RPMI8226 (cell line): ENCODE measurements around the gene NFKBIZ.
"Not testable (repeated sequence)": the region's sequence is repeated elsewhere in the genome, so short reads cannot be mapped to it uniquely, and the experiment has no call there.

Experiments used
- DNase-seq: peaks from one replicate; pipeline ENCODE4 v3.0.0-alpha.2; 2015

The NFKBIZ gene

GRCh38 chr3:101851850-101852714 lies 2.8 kb downstream of the NFKBIZ start:
- DNase-seq, result no peak

GRCh38 chr3:101852983-101853840 lies 3.9 kb downstream of the NFKBIZ start:
- no peak for DNase-seq

- DNase-seq, result no peak
These were observed 4.7 kb downstream of the NFKBIZ start for GRCh38 chr3:101853982-101854381.

GRCh38 chr3:101854608-101855304 lies 5.4 kb downstream of the NFKBIZ start:
- DNase-seq, result no peak

DNA sequence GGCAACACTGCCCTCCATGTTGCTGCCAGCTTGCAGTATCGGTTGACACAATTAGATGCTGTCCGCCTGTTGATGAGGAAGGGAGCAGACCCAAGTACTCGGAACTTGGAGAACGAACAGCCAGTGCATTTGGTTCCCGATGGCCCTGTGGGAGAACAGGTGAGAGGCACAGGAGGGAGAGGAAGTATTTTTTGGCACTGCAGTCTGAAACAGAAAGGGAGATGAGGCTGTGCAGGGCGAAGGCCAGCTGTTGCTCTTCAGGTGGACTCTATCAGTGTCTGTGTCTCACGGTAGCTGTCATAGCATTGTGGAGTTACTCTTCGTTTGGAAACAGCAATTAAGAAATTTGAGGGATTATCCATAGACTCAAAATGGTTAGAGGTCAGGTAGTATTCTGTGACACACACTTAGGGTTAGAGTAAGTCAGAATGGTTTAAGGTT lies 8.0 kb downstream of the NFKBIZ start:
- DNase-seq, result no peak

DNA sequence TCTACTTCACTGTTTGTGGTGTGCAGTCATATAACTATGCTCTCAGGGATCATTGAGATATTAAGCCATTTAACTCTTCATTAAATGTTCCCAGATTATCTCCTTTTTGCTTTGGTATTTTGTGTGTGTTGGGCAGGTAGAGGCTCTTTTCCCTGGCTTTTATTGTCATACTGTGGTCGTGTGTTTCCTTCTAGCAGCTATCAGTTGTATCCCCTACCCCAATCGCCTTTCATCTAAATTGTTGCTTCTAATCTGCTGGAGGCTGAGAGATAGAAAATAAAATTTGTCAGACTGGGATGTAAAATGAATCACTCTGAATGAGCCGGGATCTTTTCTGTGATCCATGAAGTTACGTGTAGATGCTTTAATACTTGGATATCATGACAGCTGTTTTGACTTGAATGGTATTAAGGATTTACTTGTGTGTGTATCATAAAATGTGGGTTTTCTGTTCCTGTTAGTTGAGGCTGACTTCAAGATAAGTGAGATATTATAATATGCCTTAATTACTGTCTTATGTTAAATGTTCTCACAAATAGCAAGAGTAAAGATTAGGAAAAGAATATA lies 9.2 kb downstream of the NFKBIZ start:
- no peak for DNase-seq

- DNase-seq, result no peak
These were observed 10.7 kb downstream of the NFKBIZ start for GRCh38 chr3:101859882-101860448.

GRCh38 chr3:101861212-101861788 lies 12.0 kb downstream of the NFKBIZ start:
- DNase-seq, result no peak

- DNase-seq, result no peak
These were observed 12.6 kb downstream of the NFKBIZ start for GRCh38 chr3:101861789-101862415.

DNA sequence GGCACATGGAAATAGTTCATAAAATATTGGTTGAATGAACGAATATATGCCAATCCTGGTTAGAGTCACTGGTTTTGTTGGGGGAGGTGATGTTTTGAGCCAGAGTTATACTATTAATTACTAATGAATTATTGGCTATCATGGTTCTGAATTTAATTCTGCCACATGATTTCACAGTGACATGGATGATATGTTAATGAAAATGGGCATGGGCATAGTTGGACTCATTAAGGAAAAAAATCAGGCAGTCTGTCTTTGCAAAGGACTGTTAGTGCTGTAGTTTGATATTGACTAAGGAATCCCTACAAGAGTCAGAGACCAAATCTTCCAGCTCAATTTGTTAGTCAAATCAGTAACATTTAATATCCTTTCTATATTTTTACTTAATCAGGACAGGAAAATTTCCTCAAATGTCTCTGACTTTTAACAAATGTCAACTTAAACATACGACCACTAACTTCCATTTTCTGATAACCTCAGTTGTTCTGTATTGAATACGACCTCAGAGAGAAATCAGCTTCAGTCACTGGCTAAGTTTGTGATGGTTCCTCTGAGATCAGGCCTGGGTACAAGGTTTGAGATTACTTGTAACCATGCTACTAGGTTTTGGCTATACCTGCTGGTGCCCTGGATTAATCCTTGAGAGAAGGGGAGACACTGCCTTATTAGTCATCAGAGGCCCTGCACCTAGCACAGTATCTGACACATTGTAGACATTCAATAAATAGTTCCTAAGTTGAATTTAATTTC lies 13.3 kb downstream of the NFKBIZ start:
- DNase-seq, result no peak

GRCh38 chr3:101864926-101865325 lies 15.6 kb downstream of the NFKBIZ start:
- not testable (repeated sequence) for DNase-seq

DNA sequence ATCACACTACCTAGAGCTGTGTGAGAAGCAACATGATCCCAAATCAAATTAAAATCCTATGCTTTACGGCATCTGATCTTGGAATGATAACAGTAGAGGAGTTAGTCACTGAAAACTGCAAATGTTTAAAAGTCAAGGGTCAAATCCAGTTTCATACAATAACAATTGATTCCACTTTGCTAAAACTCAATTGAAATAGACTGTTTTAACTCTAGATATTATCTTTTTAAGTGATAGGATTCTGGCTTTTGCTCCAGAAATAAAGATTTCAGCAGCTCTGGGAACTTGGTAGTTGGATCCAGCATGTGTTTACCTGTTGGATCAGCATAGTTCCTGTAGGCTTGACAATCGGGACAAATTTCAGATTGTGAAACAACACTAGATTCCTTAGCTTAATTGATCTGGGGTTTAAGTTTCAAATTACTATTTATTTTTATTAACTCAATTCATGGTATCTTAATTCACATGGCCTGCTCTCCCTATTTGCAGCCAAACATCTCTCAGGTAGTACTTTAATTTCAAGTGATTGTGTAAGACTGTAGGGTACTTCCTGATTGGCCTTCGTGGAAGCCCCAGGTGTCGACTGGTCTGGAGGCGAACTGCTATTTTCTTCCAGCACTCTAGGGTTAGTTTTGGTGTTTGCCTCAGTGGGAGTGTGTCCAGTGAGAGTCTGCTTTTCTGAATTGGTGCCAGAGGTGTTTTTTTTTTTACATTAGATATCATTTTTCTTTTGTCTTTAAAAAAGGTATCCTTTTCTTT lies 16.6 kb downstream of the NFKBIZ start:
- DNase-seq, result no peak

- no peak for DNase-seq
These were observed 18.2 kb downstream of the NFKBIZ start for GRCh38 chr3:101867511-101867910.

DNA sequence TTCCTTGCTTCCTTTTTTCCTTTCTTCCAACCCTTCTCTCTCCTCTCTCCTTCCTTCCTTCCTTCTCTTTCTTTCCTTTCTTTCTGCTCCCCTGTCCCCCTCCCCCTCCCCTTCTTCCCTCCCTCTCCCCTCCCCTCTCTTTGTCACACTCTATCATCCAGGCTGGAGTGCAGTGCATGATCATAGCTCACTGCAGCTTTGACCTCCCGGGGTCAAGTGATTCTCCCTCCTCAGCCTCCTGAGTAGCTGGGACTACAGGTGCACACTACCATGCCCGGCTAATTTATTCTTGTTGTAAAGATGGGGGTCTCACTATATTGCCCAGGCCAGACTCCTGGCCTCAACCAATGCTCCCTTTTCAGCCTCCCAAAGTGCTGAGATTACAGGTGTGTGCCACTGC lies 18.7 kb downstream of the NFKBIZ start:
- no peak for DNase-seq

GRCh38 chr3:101868534-101869464 lies 19.5 kb downstream of the NFKBIZ start:
- DNase-seq, result no peak

GRCh38 chr3:101870138-101870537 lies 20.8 kb downstream of the NFKBIZ start:
- no peak for DNase-seq

GRCh38 chr3:101873619-101874018 lies 24.3 kb downstream of the NFKBIZ start:
- no peak for DNase-seq

DNA sequence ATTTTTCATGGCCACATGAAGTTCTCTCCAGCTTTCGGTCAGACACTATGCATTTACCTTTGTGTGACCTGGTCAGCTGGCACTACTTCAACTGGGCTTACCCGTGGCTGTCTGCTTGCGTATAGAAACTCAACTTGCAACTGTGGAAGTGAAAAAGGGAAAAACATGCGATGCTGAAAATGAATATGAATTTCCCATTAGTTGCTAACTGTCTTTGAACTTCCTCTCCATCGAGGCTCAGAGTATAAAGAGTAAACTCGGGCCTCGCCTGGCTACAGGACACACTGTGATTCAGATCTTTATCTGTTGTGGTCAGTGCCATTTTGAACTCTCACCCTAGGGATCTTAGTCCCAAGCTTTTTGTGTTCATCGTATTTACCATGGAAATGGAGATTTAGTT lies 26.8 kb downstream of the NFKBIZ start:
- DNase-seq, result peak; percentile 51

GRCh38 chr3:101878589-101878988 lies 29.3 kb downstream of the NFKBIZ start:
- DNase-seq, result no peak
